IPS-18c (cell line): ENCODE data around the gene TP73.

Source experiments
- H3K4me3 ChIP-seq: 2 replicates; pipeline ENCODE4 v1.7.0; 2013; ENCODE audit warnings: low read depth, mild to moderate bottlenecking, low read length, moderate library complexity; ENCODE audit not compliant: insufficient read depth
- H3K9me3 ChIP-seq: one replicate; pipeline ENCODE4 v1.6.1; 2013; ENCODE audit warnings: mild to moderate bottlenecking, low read length, moderate library complexity; ENCODE audit not compliant: control insufficient read depth, insufficient read depth

TP73 gene

GRCh38 chr1:3642919-3643675 lies 9.2 kb upstream of the TP73 start:
- Histone ChIP-seq H3K9me3 (no peaks in the 10 kb centered on the region), H3K4me3 (no peak overlapping the region)

- H3K9me3 ChIP-seq, result no peaks in the 10 kb centered on the region
- no peak overlapping the region for H3K4me3 ChIP-seq
Observed at GRCh38 chr1:3644273-3644672, 8.0 kb upstream of the TP73 start.

- Histone ChIP-seq H3K4me3 (no peak overlapping the region), H3K9me3 (no peaks in the 10 kb centered on the region)
Observed at GRCh38 chr1:3645247-3645646, 7.1 kb upstream of the TP73 start.

GRCh38 chr1:3645666-3646355 lies 6.5 kb upstream of the TP73 start:
- H3K9me3 ChIP-seq, result no peaks in the 10 kb centered on the region
- H3K4me3 ChIP-seq, result no peak overlapping the region

GRCh38 chr1:3646596-3646995 lies 5.7 kb upstream of the TP73 start:
- Histone ChIP-seq H3K9me3 (no peaks in the 10 kb centered on the region), H3K4me3 (no peak overlapping the region)

GRCh38 chr1:3649342-3650247 lies 2.7 kb upstream of the TP73 start, which contains the start of gene WRAP73:
TSS of gene WRAP73 (minus strand) at chr1:3650103. CDS start at chr1:3649999, 104 bp downstream.
- no peaks in the 10 kb centered on the region for H3K9me3 ChIP-seq
- peak within 1 kb of the TSS; percentile 80 for H3K4me3 ChIP-seq

- Histone ChIP-seq H3K9me3 (no peaks in the 10 kb centered on the region), H3K4me3 (peak overlapping the region; percentile 58; the same call in 1 of the 2 replicates)
Observed at GRCh38 chr1:3650248-3651025, 1.9 kb upstream of the TP73 start.

GRCh38 chr1:3651026-3651929 lies 1.0 kb upstream of the TP73 start:
- no peaks in the 10 kb centered on the region for H3K9me3 ChIP-seq
- H3K4me3 ChIP-seq, result peak overlapping the region; percentile 58

GRCh38 chr1:3652548-3653285 lies 401 bp downstream of the TP73 start:
- peak overlapping the region; percentile 58 for H3K4me3 ChIP-seq
- no peaks in the 10 kb centered on the region for H3K9me3 ChIP-seq

GRCh38 chr1:3653286-3653618 lies 936 bp downstream of the TP73 start:
- Histone ChIP-seq H3K9me3 (no peaks in the 10 kb centered on the region), H3K4me3 (peak overlapping the region; percentile 58; the same call in 1 of the 2 replicates)

GRCh38 chr1:3654549-3655281 lies 2.4 kb downstream of the TP73 start:
- no peak overlapping the region for H3K4me3 ChIP-seq
- no peaks in the 10 kb centered on the region for H3K9me3 ChIP-seq

GRCh38 chr1:3656450-3657095 lies 4.3 kb downstream of the TP73 start:
- Histone ChIP-seq H3K4me3 (no peak overlapping the region), H3K9me3 (no peaks in the 10 kb centered on the region)

GRCh38 chr1:3657096-3657475 lies 4.8 kb downstream of the TP73 start:
- Histone ChIP-seq H3K4me3 (no peak overlapping the region), H3K9me3 (no peaks in the 10 kb centered on the region)

GRCh38 chr1:3657578-3658230 lies 5.4 kb downstream of the TP73 start:
- Histone ChIP-seq H3K4me3 (no peak overlapping the region), H3K9me3 (no peaks in the 10 kb centered on the region)
